ENCODE results near the gene TBR1.

GRCh38 chr2:161400076-161400475 lies 16.0 kb upstream of the TBR1 start:
- TF ChIP-seq CTCF (IDR thresholded peaks at IDR 0.05) (no peak), EZH2phosphoT487 (IDR thresholded peaks at IDR 0.05) (no peak)
